HL-60/S4 treated with phorbol 12-myristate 13-acetate at 8.2 ng/mL for 4 days and 3 days (cell line): ENCODE data around the gene VAMP2.
"Not testable (repeated sequence)": the region's sequence is repeated elsewhere in the genome, so short reads cannot be mapped to it uniquely, and the experiment has no call there.

Experiments used
- in situ Hi-C: fragments of 300-500 bp; cut with MboI; formaldehyde crosslinking; loops from 2 replicates; pipeline ENCODE4 v1.15.0; 2022; ENCODE audit warnings: low sequenced_read_pairs

VAMP2 gene

DNA sequence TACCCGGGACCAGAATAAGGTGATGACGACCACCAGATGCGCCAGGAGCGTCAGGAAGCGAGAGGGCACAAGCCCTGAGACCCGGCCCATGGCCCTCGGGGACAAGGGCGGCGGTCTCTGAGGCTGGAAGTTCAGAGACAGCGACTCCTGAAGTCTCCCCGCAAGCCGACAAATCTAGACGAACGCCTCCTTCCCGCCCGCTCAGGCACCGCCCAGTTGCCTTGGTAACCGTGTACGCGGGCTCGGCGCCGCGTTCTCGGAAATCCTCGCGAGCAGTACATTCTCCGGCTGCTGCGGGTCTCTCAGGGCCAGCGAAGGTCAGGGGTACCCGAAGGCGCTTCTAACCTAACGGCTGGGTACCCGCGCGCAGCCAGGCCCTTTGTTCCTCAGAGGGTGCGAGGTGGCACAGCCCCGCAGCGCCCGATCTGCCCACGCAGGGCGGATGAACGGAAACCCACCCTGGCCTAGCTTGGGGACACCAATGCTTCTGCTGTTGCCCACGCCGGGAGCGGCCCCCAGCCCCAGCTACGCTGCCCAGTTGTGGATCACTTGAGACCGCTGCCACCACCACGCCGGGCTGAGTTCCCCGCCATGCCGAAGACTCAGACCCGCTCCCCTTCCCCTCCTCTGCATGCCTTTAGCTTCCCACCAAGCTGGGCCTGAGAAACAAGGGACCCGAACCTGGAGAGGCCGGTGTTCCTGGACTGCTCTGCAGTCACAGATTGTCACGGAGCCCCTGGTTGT, 13.6 kb upstream of the VAMP2 start, which contains the start of gene TMEM107:
Gene TMEM107, minus strand, starts transcription at position 184 of the 744 bp plus-strand sequence. Its CDS starts 94 bp downstream, at position 90.
- in situ Hi-C loops, result no loop called here

DNA sequence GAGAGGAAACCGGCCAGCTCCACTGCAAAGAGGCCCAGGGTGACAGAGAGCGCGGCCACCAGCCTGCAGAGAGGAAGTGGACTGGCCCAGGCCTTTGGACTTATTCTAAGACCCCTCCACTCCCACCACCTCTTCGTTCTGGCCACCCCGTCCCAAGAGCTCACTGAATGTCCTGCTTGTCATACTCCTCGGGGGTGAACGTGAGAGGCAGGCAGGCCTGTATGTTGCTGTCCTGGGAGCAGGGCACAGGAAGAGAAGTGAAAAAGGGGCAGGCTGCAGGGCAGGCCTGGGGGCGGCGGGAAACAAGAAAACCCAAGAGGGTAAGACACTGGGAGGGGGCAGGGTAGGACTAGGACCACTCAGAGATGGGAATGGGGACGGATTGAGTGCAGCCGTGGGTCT, 13.0 kb upstream of the VAMP2 start:
- in situ Hi-C loops, result no loop called here

DNA sequence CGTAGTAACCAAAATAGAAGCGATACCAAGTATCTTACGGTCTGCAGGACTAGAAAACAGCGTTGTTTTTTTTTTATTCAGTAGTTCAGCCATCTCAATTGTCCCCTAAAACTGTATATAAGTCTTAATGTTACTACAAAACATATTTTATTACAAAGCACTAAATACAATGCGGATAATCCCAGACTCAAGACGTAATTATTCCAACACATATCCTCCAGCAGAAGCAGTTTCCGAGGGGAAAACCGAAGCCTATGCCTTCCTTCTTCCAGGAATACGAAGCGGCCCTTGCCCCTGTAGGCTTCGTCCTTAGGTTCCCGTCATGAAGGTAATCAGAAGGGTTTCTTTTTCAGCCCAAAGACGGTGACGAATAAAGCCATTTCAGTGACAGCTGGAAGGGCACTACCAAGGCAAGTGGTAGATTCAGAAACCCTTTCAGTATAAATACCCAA, 11.1 kb upstream of the VAMP2 start:
- in situ Hi-C loops, result no loop called here

DNA sequence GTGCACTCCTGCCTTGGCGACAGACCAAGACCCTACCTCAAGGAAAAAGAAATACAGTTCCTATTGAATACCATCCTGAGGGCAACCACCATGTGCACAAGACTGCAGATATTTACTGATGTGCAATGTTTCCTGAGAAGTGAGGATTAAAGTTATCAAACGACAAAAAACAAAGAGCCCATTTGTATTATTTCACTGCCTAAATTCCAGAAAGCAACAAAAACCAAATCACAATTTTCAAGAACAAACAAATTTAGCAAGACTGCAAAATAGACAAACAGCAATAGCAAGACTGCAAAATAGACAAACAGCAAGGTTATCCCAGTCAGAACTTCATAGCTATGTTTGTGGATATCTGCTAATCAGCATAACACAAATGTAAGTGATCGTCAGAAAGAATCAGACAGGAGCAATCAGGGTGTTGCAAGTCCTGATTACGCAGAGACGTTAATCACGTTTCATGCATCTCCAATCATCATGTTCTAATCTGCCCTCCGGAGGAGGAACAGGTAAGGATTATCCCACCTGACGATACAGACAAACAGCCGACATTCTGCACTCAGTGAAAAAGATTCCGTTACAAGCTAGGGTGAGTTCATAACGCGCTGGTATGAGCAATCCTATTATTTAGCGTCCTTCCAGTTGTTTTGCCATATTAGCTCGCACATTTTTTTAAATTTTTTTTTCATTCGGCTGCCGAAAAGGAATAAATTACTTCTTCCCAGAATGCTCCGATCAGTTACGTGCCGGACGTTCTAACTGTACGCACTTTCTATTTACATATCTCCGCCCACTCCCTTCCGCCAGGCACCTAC, 10.5 kb upstream of the VAMP2 start:
- in situ Hi-C loops, result no loop called here

DNA sequence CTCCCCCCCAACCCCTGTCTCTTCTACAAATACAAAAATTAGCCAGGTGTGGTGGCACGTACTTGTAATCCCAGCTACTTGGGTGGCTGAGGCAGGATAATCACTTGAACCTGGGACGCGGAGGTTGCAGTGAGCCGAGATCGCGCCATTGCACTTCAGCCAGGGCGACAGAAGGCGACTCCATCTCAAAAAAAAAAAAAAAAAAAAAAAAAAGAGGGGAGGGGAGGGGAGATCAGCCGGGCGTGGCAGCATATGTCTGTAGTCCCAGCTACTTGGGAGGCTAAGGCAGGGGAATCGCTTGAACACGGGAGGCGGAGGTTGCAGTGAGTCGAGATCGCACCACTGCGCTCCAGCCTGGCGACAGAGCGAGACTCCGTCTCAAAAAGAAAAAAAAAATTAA, 7.4 kb upstream of the VAMP2 start:
- in situ Hi-C loops, result not testable (repeated sequence)

DNA sequence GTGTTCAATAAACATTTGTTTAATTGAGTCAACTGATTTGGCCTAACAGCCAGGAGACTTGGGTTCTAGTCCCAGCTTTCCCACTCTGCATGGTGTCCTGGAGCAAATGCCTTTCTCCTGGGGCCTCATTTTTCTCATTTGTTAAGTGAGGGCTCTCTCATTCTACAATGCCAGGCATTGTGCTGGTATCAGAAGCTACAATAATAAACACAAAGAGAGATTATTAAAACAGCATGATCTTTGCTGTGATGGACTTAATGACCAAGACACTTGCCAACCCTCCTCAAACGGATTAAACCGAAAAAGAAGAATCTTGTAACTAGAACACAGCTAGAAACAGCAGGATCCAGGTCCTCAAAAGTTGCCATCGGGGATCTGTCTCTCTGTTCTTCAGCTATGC, 4.8 kb upstream of the VAMP2 start:
- in situ Hi-C loops, result no loop called here

DNA sequence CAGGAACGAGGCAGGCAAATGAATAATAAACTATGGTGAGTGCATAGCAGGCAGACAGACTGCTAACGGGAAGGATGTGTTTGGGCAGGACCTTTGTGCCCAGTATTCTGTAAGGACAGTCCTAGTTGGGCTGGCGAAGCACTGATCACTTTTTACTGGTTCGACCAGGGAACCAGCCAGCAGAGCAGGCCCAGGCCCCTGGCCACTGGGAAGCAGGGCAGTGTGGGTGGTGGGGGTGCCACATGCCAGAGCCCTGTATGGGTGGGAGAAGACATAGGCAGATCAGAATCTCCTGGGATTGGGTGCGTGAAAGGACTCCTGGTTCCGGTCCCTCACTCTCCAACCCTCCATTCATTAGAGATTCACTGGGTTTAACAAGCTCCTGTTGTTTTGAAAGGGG, 4.0 kb upstream of the VAMP2 start:
- in situ Hi-C loops, result no loop called here

DNA sequence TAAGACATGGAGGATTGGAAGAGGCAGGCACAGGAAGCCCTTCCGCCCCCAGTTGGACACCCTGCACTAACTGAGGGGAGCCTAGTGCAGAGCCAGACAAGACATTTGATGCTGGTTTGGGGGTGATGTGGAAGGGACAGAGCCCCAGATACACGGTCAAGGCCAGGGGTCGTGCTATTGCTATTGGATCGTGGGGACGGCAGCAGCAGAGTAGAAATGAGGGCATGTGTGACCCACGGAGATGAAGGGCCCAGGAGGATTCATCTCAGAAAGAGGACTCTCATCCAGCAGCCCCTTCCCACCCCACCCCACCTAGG, 2.0 kb upstream of the VAMP2 start:
- in situ Hi-C loops, result no loop called here

DNA sequence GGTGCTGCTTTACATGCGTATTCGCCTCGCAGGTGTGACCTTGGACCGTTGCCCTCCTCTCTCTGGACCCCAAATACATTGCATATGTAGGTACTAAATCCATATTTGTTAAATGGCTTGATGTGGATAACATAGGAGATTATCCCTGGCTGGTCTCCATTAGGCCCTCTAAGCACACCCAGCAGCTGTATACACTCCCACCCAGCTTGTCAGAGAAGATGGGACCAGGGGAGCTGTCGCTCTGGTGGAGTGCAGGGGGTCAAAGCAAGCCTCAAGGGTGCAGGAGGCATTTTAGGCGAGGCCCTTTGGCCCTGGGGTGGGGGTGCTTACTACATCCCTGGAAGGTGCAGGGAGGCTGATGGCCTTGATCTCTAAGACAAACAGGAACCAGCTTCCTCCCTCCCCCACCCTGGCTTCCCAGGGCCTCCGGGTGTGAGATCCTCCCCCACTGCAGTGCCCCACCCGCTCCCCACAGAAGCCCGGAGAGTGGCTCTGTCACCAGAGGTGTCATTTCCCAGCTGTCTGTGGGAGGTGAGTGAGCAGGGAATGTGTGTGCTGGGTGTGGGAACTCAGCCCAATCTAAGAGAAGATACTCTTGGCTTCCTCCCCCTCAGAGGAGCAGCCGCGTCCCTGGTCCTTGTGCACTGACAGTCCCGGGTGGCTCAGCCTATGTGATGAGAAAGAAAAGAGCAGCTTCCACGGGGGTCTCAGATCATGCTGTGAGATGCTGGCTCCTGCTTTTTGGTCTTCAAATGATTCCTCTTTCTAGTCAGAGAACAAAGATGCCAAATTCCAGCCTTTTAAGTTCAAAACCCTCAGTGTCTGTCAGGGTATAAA, 1.4 kb upstream of the VAMP2 start:
- in situ Hi-C loops, result no loop called here

DNA sequence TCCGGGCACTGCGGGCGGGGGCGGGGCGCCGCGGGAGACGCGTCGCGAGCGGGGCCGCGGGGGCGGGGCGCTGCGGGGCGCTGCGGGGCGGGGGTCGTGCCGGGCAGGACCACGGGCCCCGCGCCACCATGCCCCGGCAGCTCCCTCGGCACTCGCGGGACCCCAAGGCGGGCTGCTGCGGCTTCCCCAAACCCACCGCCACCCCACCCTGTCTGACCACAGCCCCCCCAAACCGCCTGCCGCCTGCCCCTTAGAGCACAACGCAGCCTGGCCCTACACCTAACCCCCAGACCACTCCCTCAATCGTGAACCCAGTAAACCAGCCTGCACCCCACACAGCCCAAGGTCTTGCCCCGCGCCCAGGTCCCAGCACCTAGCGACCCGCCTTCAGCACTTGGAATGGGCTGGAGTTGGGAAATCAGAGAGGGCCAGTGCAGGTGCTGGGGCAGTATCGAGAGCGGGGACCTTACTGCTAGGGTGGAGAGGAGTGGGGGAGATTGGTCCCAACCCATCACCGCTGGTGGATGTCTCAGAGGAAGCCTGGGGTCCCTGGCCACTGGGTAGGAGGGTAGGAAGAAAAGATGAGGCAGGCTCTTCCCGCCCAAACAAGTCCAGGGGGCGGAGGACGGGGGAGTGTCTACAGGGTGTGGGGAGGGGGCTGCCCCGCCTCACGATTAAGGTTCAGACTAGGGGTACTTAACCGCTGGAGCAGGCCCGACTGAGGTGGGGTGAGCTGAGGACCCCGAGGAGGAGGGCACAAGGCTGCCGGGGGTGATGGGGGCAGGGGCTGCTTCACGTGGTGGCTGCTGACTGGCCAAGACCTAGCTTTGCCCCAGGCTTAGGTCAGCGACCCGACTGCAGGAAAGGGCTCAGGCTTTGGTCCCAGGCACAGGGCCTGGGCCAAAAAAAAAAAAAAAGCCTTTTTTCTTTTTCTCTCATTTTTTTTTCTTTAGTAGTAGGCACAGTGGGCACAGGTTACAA, 539 bp upstream of the VAMP2 start:
- in situ Hi-C loops, result no loop called here

DNA sequence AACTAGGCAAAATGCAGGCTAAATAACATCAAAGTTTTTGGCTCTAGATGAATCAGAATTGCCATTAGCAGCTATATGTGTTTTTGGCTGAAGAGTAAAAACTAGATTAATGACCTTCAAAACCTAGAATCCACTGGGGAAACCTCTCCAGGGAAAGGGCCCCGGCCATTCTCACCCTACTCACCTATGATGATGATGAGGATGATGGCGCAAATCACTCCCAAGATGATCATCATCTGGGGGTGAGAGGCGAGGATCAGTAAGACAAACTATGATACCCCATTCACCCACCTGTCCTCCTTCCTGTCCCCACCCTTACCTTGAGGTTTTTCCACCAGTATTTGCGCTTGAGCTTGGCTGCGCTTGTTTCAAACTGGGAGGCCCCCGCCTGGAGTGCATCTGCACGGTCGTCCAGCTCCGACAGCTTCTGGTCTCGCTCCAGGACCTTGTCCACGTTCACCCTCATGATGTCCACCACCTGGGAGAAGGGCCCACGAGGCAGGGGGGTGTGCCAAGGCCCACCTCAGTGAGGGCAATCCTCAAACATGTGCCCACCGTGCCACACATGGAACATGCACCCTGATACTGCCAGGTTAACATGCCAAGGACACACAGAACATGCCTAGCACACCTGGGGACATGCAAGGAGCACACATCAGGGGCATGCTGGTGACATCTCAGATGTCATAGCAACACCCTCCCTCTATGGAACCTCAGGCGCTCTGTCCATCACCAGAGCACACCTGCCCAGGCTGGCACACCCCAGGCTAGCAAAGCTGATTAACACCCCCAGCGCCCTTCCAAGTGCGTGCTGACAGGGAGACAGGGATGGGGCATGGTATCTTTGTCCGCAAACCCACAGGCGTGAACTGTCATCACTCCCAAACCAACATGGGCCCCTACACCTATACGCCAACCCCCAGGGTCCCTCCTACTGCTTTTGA, 1.2 kb downstream of the VAMP2 start:
- in situ Hi-C loops, result no loop called here

DNA sequence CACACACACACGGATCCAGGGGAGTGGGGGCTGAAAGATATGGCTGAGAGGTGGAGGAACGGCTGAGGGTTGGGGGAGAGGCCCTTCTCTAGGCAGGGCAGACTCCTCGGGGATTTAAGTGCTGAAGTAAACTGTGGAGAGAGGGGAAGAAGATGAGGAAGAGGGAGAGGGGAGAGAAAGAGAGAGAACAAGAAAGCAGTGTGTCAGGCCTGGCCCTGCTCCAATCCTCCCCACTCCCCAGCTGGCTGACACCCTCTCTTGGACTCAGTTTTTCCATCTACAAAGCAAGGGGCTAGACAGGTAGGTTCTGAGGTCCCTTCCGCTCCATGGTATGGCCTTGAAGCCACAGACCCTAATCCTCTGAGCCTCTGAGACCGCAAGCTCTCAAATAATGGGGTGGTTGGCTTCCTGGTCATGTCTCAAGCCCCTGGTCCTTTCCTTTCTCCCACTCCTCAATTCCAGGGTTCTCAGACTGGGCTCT, 2.0 kb downstream of the VAMP2 start:
- in situ Hi-C loops, result no loop called here

DNA sequence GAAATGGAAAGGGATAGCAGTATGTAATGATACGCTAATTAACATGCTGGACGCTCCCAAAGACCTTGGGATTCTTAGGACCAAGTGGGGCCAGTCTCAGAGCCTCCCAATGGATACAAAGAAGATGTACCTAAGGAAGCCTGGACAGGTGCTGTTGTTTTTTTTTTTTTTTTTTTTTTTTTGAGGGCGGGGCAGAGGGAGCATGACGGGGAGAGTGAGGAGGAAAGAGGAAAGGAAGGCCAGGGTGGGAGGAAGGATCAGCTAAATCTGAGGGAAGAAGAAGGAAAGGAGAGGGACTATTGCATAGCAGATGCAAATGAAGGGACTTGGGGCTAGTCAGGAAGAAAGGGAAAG, 2.5 kb downstream of the VAMP2 start:
- in situ Hi-C loops, result no loop called here

DNA sequence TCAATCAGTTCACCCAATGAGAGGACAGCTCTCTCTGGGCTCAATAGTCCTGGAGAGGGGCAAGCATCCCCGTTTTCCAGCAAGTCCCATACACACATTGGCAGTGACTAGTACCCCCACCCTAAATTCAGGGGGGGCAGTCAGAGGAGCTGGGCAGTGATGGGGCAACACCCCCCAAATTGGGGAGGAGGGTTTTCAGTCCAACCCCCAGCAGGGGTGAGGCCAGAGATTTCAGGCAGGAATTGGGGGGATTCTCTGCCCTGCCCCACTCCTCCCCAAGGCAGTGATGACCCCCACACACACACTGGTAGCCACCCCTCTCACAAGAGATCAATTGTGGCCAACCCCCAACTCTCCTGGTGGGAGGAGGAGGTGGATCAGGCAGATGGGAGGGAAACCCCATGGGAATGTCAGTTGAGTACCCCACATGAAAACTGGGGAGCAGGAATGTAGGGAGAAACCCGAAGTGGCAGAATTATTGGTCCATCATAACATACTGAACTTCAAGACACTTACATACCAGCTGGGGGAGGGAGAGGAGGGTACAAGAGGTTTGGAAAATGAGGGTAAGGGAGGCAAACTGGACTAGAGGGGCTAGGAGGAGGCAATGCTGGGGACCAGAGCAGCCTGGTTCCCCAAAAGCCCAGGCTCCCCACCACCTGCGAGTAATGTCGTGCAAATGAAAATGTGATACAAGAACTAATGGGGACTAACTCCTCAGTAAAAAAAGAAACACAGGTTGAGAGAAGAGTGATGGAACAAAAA, 3.1 kb downstream of the VAMP2 start:
- in situ Hi-C loops, result no loop called here

DNA sequence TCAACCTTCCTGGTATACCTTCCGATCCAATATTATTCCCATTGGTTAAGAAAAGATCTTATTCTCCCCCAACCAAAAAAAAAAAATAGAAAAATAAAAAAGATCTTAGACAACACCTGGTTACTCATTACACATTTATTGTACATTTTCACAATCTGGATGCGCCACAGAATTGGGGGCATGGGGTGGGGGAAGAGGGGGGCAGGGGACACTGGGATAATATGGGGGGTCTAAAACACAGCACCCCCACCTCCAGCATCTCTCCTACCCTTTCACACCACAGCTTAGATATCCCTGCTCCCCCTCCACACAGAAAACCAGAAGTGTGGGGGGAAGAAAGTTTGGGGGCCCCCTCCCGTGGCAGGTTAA, 3.7 kb downstream of the VAMP2 start:
- in situ Hi-C loops, result no loop called here

DNA sequence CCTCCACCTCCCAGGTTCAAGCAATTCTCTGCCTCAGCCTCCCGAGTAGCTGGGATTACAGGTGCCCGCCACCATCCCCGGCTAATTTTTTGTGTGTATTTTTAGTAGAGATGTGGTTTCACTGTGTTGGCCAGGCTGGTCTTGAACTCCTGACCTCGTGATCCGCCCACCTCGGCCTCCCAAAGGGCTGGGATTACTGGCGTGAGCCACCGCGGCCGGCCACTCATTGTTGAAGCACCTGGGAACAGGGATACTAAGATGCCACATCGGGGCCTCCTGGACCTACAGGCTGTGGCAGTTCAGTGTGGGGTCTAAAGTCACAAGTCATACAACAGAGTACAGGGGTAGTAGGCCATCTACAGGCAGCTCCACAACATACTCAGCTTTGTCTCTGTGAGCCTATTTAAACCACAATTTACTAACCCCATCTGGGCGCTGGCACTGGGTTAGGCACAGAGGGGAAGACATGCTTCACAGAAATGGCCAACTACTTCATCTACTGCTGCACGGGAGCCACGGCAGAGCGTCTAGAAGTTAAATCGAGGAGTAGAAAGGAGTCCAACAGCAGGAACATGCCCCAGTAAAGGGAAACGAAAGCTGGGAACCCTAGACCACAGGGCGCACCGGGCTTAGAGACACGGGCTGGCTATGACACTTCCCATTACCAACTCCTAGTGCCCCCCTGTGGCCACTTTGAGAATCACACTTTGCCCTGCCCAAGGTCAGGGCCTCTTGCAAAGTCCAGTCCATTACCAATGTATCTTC, 4.3 kb downstream of the VAMP2 start:
- in situ Hi-C loops, result no loop called here

DNA sequence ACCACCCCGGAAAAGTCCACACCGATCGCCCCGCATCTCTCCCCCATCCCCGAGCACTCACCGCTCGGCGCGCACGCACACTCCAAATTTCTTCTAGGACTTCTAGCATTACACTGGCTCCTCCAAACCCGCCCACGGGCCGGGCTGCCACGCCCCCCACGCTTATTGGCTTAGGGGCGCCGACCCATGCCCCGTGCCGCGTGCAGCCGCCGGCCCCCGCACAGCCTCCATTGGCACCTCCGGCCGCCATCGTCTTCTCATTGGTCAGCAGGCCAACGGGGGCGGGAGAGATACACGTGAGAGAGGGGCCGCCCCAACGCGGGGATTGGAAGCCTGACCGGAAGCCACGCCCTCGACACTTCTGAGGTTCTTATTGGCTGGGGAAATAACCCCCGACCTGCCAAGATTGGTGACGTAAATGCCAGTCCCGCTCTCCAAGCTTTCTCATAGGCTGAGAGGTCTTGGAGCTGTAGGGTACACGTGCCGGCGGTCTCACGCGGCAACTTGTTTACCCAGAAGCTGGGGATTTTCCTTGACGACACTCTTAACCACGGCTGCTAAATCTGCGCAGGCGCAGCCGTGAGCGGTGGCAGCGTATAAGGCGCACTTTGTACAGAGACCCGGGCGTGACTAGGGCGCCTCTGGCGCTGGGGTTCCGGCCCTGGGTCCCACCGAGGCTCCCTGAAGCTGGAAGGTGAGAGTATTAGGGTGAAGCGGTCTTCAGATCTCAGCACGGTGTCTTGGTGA, 6.3 kb downstream of the VAMP2 start:
- in situ Hi-C loops, result no loop called here
